GM19023 (cell line): ENCODE data around the gene LGALS1.

Source experiments
- ATAC-seq: cut with Tn5 transposase; IDR thresholded peaks from one replicate; pipeline ENCODE4 v1.9.1; 2021; ENCODE audit warnings: mild to moderate bottlenecking, moderate library complexity; ENCODE audit not compliant: unreplicated experiment

LGALS1 gene

GRCh38 chr22:37674951-37675929 lies at the start of gene LGALS1:
LGALS1 (plus strand) TSS chr22:37675636; CDS start chr22:37675703, 67 bp downstream.
- peak; percentile 47 for ATAC-seq

- no peak for ATAC-seq
These were observed 49.7 kb upstream of the LGALS1 start for GRCh38 chr22:37625737-37626136.

- ATAC-seq = no peak
These were observed 49.3 kb upstream of the LGALS1 start for GRCh38 chr22:37626144-37626543.

GRCh38 chr22:37626556-37627075 lies 48.8 kb upstream of the LGALS1 start:
- ATAC-seq = no peak

- no peak for ATAC-seq
These were observed 48.3 kb upstream of the LGALS1 start for GRCh38 chr22:37627121-37627520.

- ATAC-seq = no peak
These were observed 47.9 kb upstream of the LGALS1 start for GRCh38 chr22:37627545-37627944.

GRCh38 chr22:37628830-37629229 lies 46.6 kb upstream of the LGALS1 start:
- ATAC-seq = no peak

- no peak for ATAC-seq
These were observed 45.5 kb upstream of the LGALS1 start for GRCh38 chr22:37629928-37630327.

GRCh38 chr22:37630839-37631435 lies 44.5 kb upstream of the LGALS1 start:
- ATAC-seq = no peak

GRCh38 chr22:37631448-37632173 lies 43.8 kb upstream of the LGALS1 start:
- no peak for ATAC-seq

- ATAC-seq = peak; percentile 16
These were observed 43.0 kb upstream of the LGALS1 start for GRCh38 chr22:37632174-37633088.

- ATAC-seq = peak; percentile 58
These were observed 42.3 kb upstream of the LGALS1 start for GRCh38 chr22:37633089-37633624.

- peak; percentile 51 for ATAC-seq
These were observed 41.6 kb upstream of the LGALS1 start for GRCh38 chr22:37633625-37634416.

- ATAC-seq = no peak
These were observed 41.0 kb upstream of the LGALS1 start for GRCh38 chr22:37634417-37634924.

- ATAC-seq = no peak
These were observed 40.3 kb upstream of the LGALS1 start for GRCh38 chr22:37635157-37635556.

GRCh38 chr22:37636186-37636948 lies 39.1 kb upstream of the LGALS1 start:
- ATAC-seq = no peak

GRCh38 chr22:37636949-37637273 lies 38.5 kb upstream of the LGALS1 start:
- no peak for ATAC-seq

- no peak for ATAC-seq
These were observed 36.9 kb upstream of the LGALS1 start for GRCh38 chr22:37638391-37639069.
